ENCODE measurements around the gene KRT78. TPM values are rescaled to one million over a fixed set of nuclear protein-coding genes. Genes with fewer than 3 reads are reported as not detected.

KRT78 gene
- total and polyA plus RNA-seq, 8 donors, result 0.27 to 1.1 (median 0.45) TPM; not detected in 4

GRCh38 chr12:52807544-52808470, 41.0 kb downstream of the KRT78 start:
- H3K27me3 ChIP-seq, result no peaks in the 10 kb centered on the region
- DNase-seq, result no peak
- no peaks in the 10 kb centered on the region for H3K4me1 ChIP-seq
- H3K9me3 ChIP-seq, result no peaks in the 10 kb centered on the region
- WGBS, 2 donors, result 75 to 76% methylated on average over 16 of the region's 16 CpGs
- ATAC-seq, result no peak
- H3K27ac ChIP-seq, result no peak overlapping the region
- TF ChIP-seq CTCF (IDR thresholded peaks at IDR 0.05), result no peak
- FAIRE-seq, result no peak
- H3K36me3 ChIP-seq, result no peaks in the 10 kb centered on the region
- intact Hi-C loops (cut with DNase I), result no loop called here
- no peak overlapping the region for H3K4me3 ChIP-seq

- no peak overlapping the region for H3K4me3 ChIP-seq
- 79 to 82% methylated on average over 11 of the region's 11 CpGs for WGBS, 2 donors
- no peaks in the 10 kb centered on the region for H3K36me3 ChIP-seq
- no peaks in the 10 kb centered on the region for H3K9me3 ChIP-seq
- intact Hi-C loops (cut with DNase I), result no loop called here
- no peaks in the 10 kb centered on the region for H3K27me3 ChIP-seq
- no peak for TF ChIP-seq CTCF (IDR thresholded peaks at IDR 0.05)
- ATAC-seq (no peak), FAIRE-seq (no peak), DNase-seq (no peak)
- no peak overlapping the region for H3K27ac ChIP-seq
- no peaks in the 10 kb centered on the region for H3K4me1 ChIP-seq
These were observed 41.8 kb downstream of the KRT78 start for GRCh38 chr12:52806821-52807543.

- no peaks in the 10 kb centered on the region for H3K9me3 ChIP-seq
- no peak for DNase-seq
- no peak overlapping the region for H3K27ac ChIP-seq
- no peak for TF ChIP-seq CTCF (IDR thresholded peaks at IDR 0.05)
- no peak overlapping the region for H3K4me3 ChIP-seq
- no peaks in the 10 kb centered on the region for H3K4me1 ChIP-seq
- no peak for FAIRE-seq
- WGBS, 2 donors, result 92 to 96% methylated on average over 3 of the region's 3 CpGs
- ATAC-seq, result no peak
- intact Hi-C loops (cut with DNase I), result no loop called here
- H3K27me3 ChIP-seq, result no peaks in the 10 kb centered on the region
- H3K36me3 ChIP-seq, result no peaks in the 10 kb centered on the region
These were observed 42.5 kb downstream of the KRT78 start for GRCh38 chr12:52806169-52806811.

- ATAC-seq, result no peak
- Histone ChIP-seq H3K9me3 (no peaks in the 10 kb centered on the region), H3K4me3 (no peak overlapping the region), H3K4me1 (no peaks in the 10 kb centered on the region), H3K36me3 (no peaks in the 10 kb centered on the region), H3K27ac (no peak overlapping the region), H3K27me3 (no peaks in the 10 kb centered on the region)
- no peak for DNase-seq
- no peak for FAIRE-seq
- WGBS, 2 donors, result 62 to 70% methylated on average over 3 of the region's 3 CpGs
- intact Hi-C loops (cut with DNase I), result no loop called here
- no peak for TF ChIP-seq CTCF (IDR thresholded peaks at IDR 0.05)
These were observed 43.1 kb downstream of the KRT78 start for GRCh38 chr12:52805739-52806138.

All from pancreas (tissue), 10 donors.